HEK293 (cell line): ENCODE results near the gene GMEB2.

Experiments used
- CTCF ChIA-PET: fragments of 350-600 bp; formaldehyde crosslinking; extraction: SDS; loops from one replicate; lab custom pipeline; 2021; ENCODE audit warnings: antibody characterized with exemption; lab: Yijun Ruan, JAX
- POLR2A ChIA-PET: fragments of 300-600 bp; formaldehyde crosslinking; extraction: SDS; loops from one replicate; lab custom pipeline; 2020; ENCODE audit warnings: antibody characterized with exemption, inconsistent platforms; lab: Yijun Ruan, JAX
- H3K27ac ChIP-seq: fragments of 200-500 bp; sonication (Bioruptor generic); 2 replicates; pipeline ENCODE4 v1.5.1; 2014; ENCODE audit warnings: low read depth, low read length, control low read depth, inconsistent platforms; ENCODE audit errors: extremely low read depth
- H3K36me3 ChIP-seq, 2 experiments: fragments of 200-500 bp in 1 of 2; sonication (Bioruptor generic) in 1 of 2; 1 replicate in 1 of 2; 2 replicates in 1 of 2; pipeline ENCODE4 v1.5.1; 2014 to 2017; ENCODE audit warnings: inconsistent platforms in 2 of 2, low read length in 2 of 2; ENCODE audit not compliant: control insufficient read depth in 2 of 2, insufficient read depth in 1 of 2
- H3K4me1 ChIP-seq: fragments of 200-500 bp; sonication (Bioruptor generic); 2 replicates; pipeline ENCODE4 v1.5.1; 2014; ENCODE audit warnings: mild to moderate bottlenecking, low read length, inconsistent platforms; ENCODE audit not compliant: control insufficient read depth, insufficient read depth
- H3K4me3 ChIP-seq: 2 replicates; pipeline ENCODE4 v1.5.1; 2011; ENCODE audit warnings: low read depth, mild to moderate bottlenecking, control low read depth, low read length, moderate library complexity
- H3K9me3 ChIP-seq: fragments of 200-500 bp; sonication (Bioruptor generic); 2 replicates; pipeline ENCODE4 v1.5.1; 2014; ENCODE audit warnings: low read depth, low read length, inconsistent platforms; ENCODE audit not compliant: control insufficient read depth, insufficient read depth
- GLI2 ChIP-seq: fragments of 450-650 bp; formaldehyde crosslinking; IDR thresholded peaks from 2 replicates; pipeline ENCODE4; 2017; ENCODE audit warnings: missing biosample characterization, missing genetic modification characterization, low read depth, borderline replicate concordance
- HIC1 ChIP-seq: fragments of 450-650 bp; formaldehyde crosslinking; IDR thresholded peaks from 2 replicates; pipeline ENCODE4 v1.5.1; 2016; ENCODE audit warnings: missing biosample characterization, missing genetic modification characterization
- HOXA7 ChIP-seq: sonication (generic); formaldehyde crosslinking; IDR thresholded peaks from 2 replicates; pipeline ENCODE4 v1.8.1; 2022; ENCODE audit warnings: missing genetic modification reagents, borderline replicate concordance
- IKZF3 ChIP-seq: fragments of 450-650 bp; IDR thresholded peaks from 2 replicates; pipeline ENCODE4 v1.5.0; 2018; ENCODE audit warnings: missing biosample characterization, mild to moderate bottlenecking, missing genetic modification characterization, moderate library complexity
- KLF7 ChIP-seq: fragments of 450-650 bp; formaldehyde crosslinking; IDR thresholded peaks from 2 replicates; pipeline ENCODE4 v1.5.1; 2016; ENCODE audit warnings: missing biosample characterization, missing genetic modification characterization, borderline replicate concordance
- SP2 ChIP-seq: fragments of 450-650 bp; formaldehyde crosslinking; IDR thresholded peaks from 2 replicates; pipeline ENCODE4 v1.5.1; 2016; ENCODE audit warnings: missing biosample characterization, missing genetic modification characterization
- SP3 ChIP-seq: fragments of 450-650 bp; formaldehyde crosslinking; IDR thresholded peaks from 2 replicates; pipeline ENCODE4 v1.5.1; 2016; ENCODE audit warnings: missing biosample characterization, missing genetic modification characterization
- SP7 ChIP-seq: fragments of 450-650 bp; formaldehyde crosslinking; IDR thresholded peaks from 2 replicates; pipeline ENCODE4 v1.5.1; 2016; ENCODE audit warnings: missing biosample characterization, missing genetic modification characterization
- TCF7L2 ChIP-seq: IDR thresholded peaks from 2 replicates; pipeline ENCODE4 v1.6.1; 2011; ENCODE audit warnings: low read depth, mild to moderate bottlenecking, inconsistent platforms, low read length, moderate library complexity, borderline replicate concordance
- ZBTB20 ChIP-seq: fragments of 450-650 bp; formaldehyde crosslinking; IDR thresholded peaks from 2 replicates; pipeline ENCODE4 v1.5.1; 2016; ENCODE audit warnings: missing biosample characterization, missing genetic modification characterization
- ZBTB48 ChIP-seq: fragments of 450-650 bp; formaldehyde crosslinking; IDR thresholded peaks from 2 replicates; pipeline ENCODE4 v1.5.1; 2016; ENCODE audit warnings: missing biosample characterization, missing genetic modification characterization
- ZFHX2 ChIP-seq: fragments of 450-650 bp; formaldehyde crosslinking; conservative IDR thresholded peaks from 2 replicates; pipeline ENCODE4 v1.5.1; 2016; ENCODE audit warnings: missing biosample characterization, missing genetic modification characterization
- ZFP41 ChIP-seq: fragments of 450-650 bp; formaldehyde crosslinking; IDR thresholded peaks from 2 replicates; pipeline ENCODE4 v1.5.1; 2016; ENCODE audit warnings: missing biosample characterization, missing genetic modification characterization, borderline replicate concordance
- ZIC2 ChIP-seq: fragments of 450-650 bp; formaldehyde crosslinking; IDR thresholded peaks from 2 replicates; pipeline ENCODE4 v1.5.1; 2016; ENCODE audit warnings: missing biosample characterization, missing genetic modification characterization
- ZNF114 ChIP-seq: fragments of 450-650 bp; formaldehyde crosslinking; IDR thresholded peaks from 2 replicates; pipeline ENCODE4 v1.5.0; 2017; ENCODE audit warnings: missing biosample characterization, missing genetic modification characterization
- ZNF132 ChIP-seq: fragments of 450-650 bp; formaldehyde crosslinking; IDR thresholded peaks from 2 replicates; pipeline ENCODE4 v1.5.1; 2017; ENCODE audit warnings: missing biosample characterization, missing genetic modification characterization, borderline replicate concordance
- ZNF16 ChIP-seq: fragments of 450-650 bp; formaldehyde crosslinking; IDR thresholded peaks from 2 replicates; pipeline ENCODE4 v1.5.1; 2016; ENCODE audit warnings: low read depth, missing biosample characterization, missing genetic modification characterization
- ZNF169 ChIP-seq: fragments of 450-650 bp; formaldehyde crosslinking; IDR thresholded peaks from 2 replicates; pipeline ENCODE4 v1.5.1; 2016; ENCODE audit warnings: missing biosample characterization, missing genetic modification characterization
- ZNF221 ChIP-seq: fragments of 450-650 bp; formaldehyde crosslinking; IDR thresholded peaks from 2 replicates; pipeline ENCODE4 v1.5.1; 2017; ENCODE audit warnings: missing biosample characterization, missing genetic modification characterization, borderline replicate concordance
- ZNF23 ChIP-seq: fragments of 450-650 bp; formaldehyde crosslinking; IDR thresholded peaks from 2 replicates; pipeline ENCODE4 v1.5.1; 2016; ENCODE audit warnings: missing biosample characterization, missing genetic modification characterization, borderline replicate concordance
- ZNF311 ChIP-seq: fragments of 450-650 bp; formaldehyde crosslinking; IDR thresholded peaks from 2 replicates; pipeline ENCODE4 v1.5.1; 2017; ENCODE audit warnings: missing biosample characterization, missing genetic modification characterization, borderline replicate concordance
- ZNF449 ChIP-seq: fragments of 450-650 bp; formaldehyde crosslinking; IDR thresholded peaks from 2 replicates; pipeline ENCODE4 v1.5.1; 2017; ENCODE audit warnings: missing biosample characterization, mild to moderate bottlenecking, missing genetic modification characterization, moderate library complexity
- ZNF558 ChIP-seq: fragments of 450-650 bp; formaldehyde crosslinking; IDR thresholded peaks from 2 replicates; pipeline ENCODE4 v1.5.1; 2016; ENCODE audit warnings: missing biosample characterization, missing genetic modification characterization
- ZNF610 ChIP-seq: fragments of 450-650 bp; formaldehyde crosslinking; IDR thresholded peaks from 2 replicates; pipeline ENCODE4 v1.5.1; 2016; ENCODE audit warnings: missing biosample characterization, missing genetic modification characterization, borderline replicate concordance
- ZNF645 ChIP-seq: fragments of 450-650 bp; formaldehyde crosslinking; IDR thresholded peaks from 2 replicates; pipeline ENCODE4; 2016; ENCODE audit warnings: missing biosample characterization, missing genetic modification characterization
- ZNF677 ChIP-seq: fragments of 450-650 bp; IDR thresholded peaks from 2 replicates; pipeline ENCODE4 v1.5.0; 2018; ENCODE audit warnings: missing biosample characterization, mild to moderate bottlenecking, missing genetic modification characterization, moderate library complexity
- ZNF692 ChIP-seq: fragments of 450-650 bp; formaldehyde crosslinking; IDR thresholded peaks from 2 replicates; pipeline ENCODE4 v1.5.1; 2016; ENCODE audit warnings: missing biosample characterization, missing genetic modification characterization
- ZNF747 ChIP-seq: fragments of 450-650 bp; formaldehyde crosslinking; IDR thresholded peaks from 2 replicates; pipeline ENCODE4 v1.5.1; 2016; ENCODE audit warnings: missing biosample characterization, missing genetic modification characterization
- ZNF76 ChIP-seq: fragments of 450-650 bp; formaldehyde crosslinking; IDR thresholded peaks from 2 replicates; pipeline ENCODE4; 2016; ENCODE audit warnings: low read depth, missing biosample characterization, missing genetic modification characterization, borderline replicate concordance
- ZNF777 ChIP-seq: fragments of 450-650 bp; formaldehyde crosslinking; IDR thresholded peaks from 2 replicates; pipeline ENCODE4 v1.5.1; 2017; ENCODE audit warnings: missing biosample characterization, missing genetic modification characterization, borderline replicate concordance
- ZSCAN23 ChIP-seq: fragments of 450-650 bp; formaldehyde crosslinking; IDR thresholded peaks from 2 replicates; pipeline ENCODE4 v1.5.1; 2016; ENCODE audit warnings: missing biosample characterization, missing genetic modification characterization
- ZXDB ChIP-seq: fragments of 450-650 bp; formaldehyde crosslinking; IDR thresholded peaks from 2 replicates; pipeline ENCODE4 v1.5.1; 2016; ENCODE audit warnings: missing biosample characterization, missing genetic modification characterization

GMEB2 gene

GRCh38 chr20:63574156-63574828 is 52.6 kb downstream of the GMEB2 start, which contains the start of gene HELZ2:
TSS of gene HELZ2 (minus strand) at chr20:63574239. CDS start at chr20:63572385, 1,854 bp downstream.
- H3K4me3 ChIP-seq: peak within 1 kb of the TSS; percentile 70
- POLR2A ChIA-PET: interaction anchor here (0.6 to 2.0 kb wide), 14 partner anchors 9 to 480 kb away, joined by 3 to 12 read pairs (median 4); partner anchors contain the start of genes GMEB2, PPDPF, PTK6 and RTEL1
- peaks cover 0 to 3% of the 10 kb centered on the region in 2 experiments; a peak in 1 of 3 replicates for H3K36me3 ChIP-seq
- peak within 1 kb of the TSS; percentile 37; the same call in 1 of the 2 replicates for H3K27ac ChIP-seq
- H3K9me3 ChIP-seq: no peaks in the 10 kb centered on the region
- H3K4me1 ChIP-seq: 0 out of 2 replicates have a peak, but pooled peaks cover 3% of the 10 kb centered on the region
- CTCF ChIA-PET: interaction anchor here (0.5 to 0.9 kb wide), 5 partner anchors 22 to 546 kb away, joined by 3 to 4 read pairs (median 4); no protein-coding TSS in a partner anchor
- TF ChIP-seq GLI2 (tag by site-specific recombination) (no peak), ZNF132 (no peak), ZBTB20 (peak; percentile 29; the same call in 1 of the 2 replicates), ZSCAN23 (tag by site-specific recombination) (no peak), IKZF3 (tag by site-specific recombination) (peak; percentile 79), ZNF558 (tag by site-specific recombination) (no peak), ZFP41 (tag by site-specific recombination) (no peak), HIC1 (tag by site-specific recombination) (peak; percentile 28; the same call in 1 of the 2 replicates), TCF7L2 (no peak), ZNF114 (no peak), ZNF677 (tag by site-specific recombination) (no peak), ZFHX2 (tag by site-specific recombination) (peak; percentile 71), SP3 (tag by site-specific recombination) (peak; percentile 62), ZNF76 (tag by site-specific recombination) (peak; percentile 32; the same call in 1 of the 2 replicates), ZNF169 (tag by site-specific recombination) (no peak), ZNF610 (0 out of 2 replicates have a peak, but pooled peaks have one; percentile 14), ZNF221 (tag by site-specific recombination) (no peak), ZNF747 (no peak), ZNF777 (tag by site-specific recombination) (peak; percentile 98), SP7 (peak; percentile 52; the same call in 1 of the 2 replicates), ZBTB48 (tag by site-specific recombination) (0 out of 2 replicates have a peak, but pooled peaks have one; percentile 31), ZNF311 (tag by site-specific recombination) (no peak), ZNF23 (tag by site-specific recombination) (no peak), ZIC2 (tag by site-specific recombination) (peak; percentile 55; the same call in 1 of the 2 replicates), KLF7 (tag by site-specific recombination) (peak; percentile 74; the same call in 1 of the 2 replicates), SP2 (peak; percentile 55; the same call in 1 of the 2 replicates), HOXA7 (CRISPR knock-in tag) (no peak), ZNF449 (tag by site-specific recombination) (no peak), ZXDB (tag by site-specific recombination) (peak; percentile 82), ZNF692 (tag by site-specific recombination) (no peak), ZNF16 (tag by site-specific recombination) (no peak), ZNF645 (no peak)
